Loucy (cell line): ENCODE measurements around the gene APOL2.
"Not testable (repeated sequence)": the region's sequence is repeated elsewhere in the genome, so short reads cannot be mapped to it uniquely, and the experiment has no call there.

Experiments used
- H2AFZ ChIP-seq: fragments of 200-600 bp; sonication (generic); 2 replicates; pipeline ENCODE4 v1.6.0; 2016; ENCODE audit warnings: antibody characterized with exemption, mild to moderate bottlenecking, low read length, moderate library complexity
- H3F3A ChIP-seq: fragments of 200-600 bp; 2 replicates; pipeline ENCODE4 v1.6.0; 2016; ENCODE audit warnings: antibody characterized with exemption, low read depth, mild to moderate bottlenecking
- H3K27me3 ChIP-seq: fragments of 200-600 bp; sonication (generic); 2 replicates; pipeline ENCODE4 v1.6.1; 2014; ENCODE audit warnings: low read length, mild to moderate bottlenecking; ENCODE audit not compliant: insufficient read depth, poor library complexity, severe bottlenecking
- H3K36me3 ChIP-seq: fragments of 200-600 bp; sonication (generic); 2 replicates; pipeline ENCODE4 v1.6.1; 2016; ENCODE audit warnings: low read length; ENCODE audit not compliant: insufficient read depth
- H3K4me1 ChIP-seq: fragments of 200-600 bp; sonication (generic); 2 replicates; pipeline ENCODE4 v1.5.1; 2014; ENCODE audit warnings: low read length, mild to moderate bottlenecking; ENCODE audit not compliant: insufficient read depth, poor library complexity, severe bottlenecking
- H3K4me2 ChIP-seq: fragments of 200-600 bp; sonication (generic); 2 replicates; pipeline ENCODE4 v1.6.0; 2014; ENCODE audit warnings: antibody characterized with exemption, low read length, low read depth, mild to moderate bottlenecking; ENCODE audit not compliant: poor library complexity, severe bottlenecking
- H3K4me3 ChIP-seq: fragments of 200-600 bp; sonication (generic); 2 replicates; pipeline ENCODE4 v1.5.1; 2014; ENCODE audit warnings: low read length, mild to moderate bottlenecking, mixed read lengths; ENCODE audit not compliant: poor library complexity, severe bottlenecking
- H3K79me2 ChIP-seq: fragments of 200-600 bp; sonication (generic); 2 replicates; pipeline ENCODE4 v1.6.1; 2014; ENCODE audit warnings: low read length; ENCODE audit not compliant: insufficient read depth
- H3K9ac ChIP-seq: fragments of 200-600 bp; sonication (generic); 2 replicates; pipeline ENCODE4 v1.6.0; 2014; ENCODE audit warnings: mild to moderate bottlenecking, low read depth, low read length, moderate library complexity; ENCODE audit not compliant: poor library complexity, severe bottlenecking
- H3K9me2 ChIP-seq: fragments of 200-600 bp; sonication (generic); replicated peaks from 2 replicates; pipeline ENCODE4 v1.6.1; 2016; ENCODE audit warnings: low read depth, low read length, mixed read lengths
- H3K9me3 ChIP-seq: fragments of 200-600 bp; sonication (generic); 2 replicates; pipeline ENCODE4 v1.6.1; 2014; ENCODE audit warnings: mild to moderate bottlenecking, antibody characterized with exemption, low read length, low read depth; ENCODE audit not compliant: insufficient read depth
- H4K20me1 ChIP-seq: fragments of 200-600 bp; sonication (generic); 2 replicates; pipeline ENCODE4 v1.6.0; 2014; ENCODE audit warnings: antibody characterized with exemption, low read length, mild to moderate bottlenecking; ENCODE audit not compliant: insufficient read depth, poor library complexity, severe bottlenecking
- EZH2phosphoT487 ChIP-seq: fragments of 200-600 bp; IDR thresholded peaks from 2 replicates; pipeline ENCODE4 v1.6.1; 2018; ENCODE audit warnings: antibody characterized with exemption, mild to moderate bottlenecking, moderate library complexity, borderline replicate concordance
- TF ChIP-seq, protein P1 (sequence below): fragments of 200-600 bp; sonication (generic); conservative IDR thresholded peaks from 2 replicates; pipeline ENCODE4 v1.5.1; 2014; ENCODE audit warnings: mild to moderate bottlenecking, antibody characterized with exemption, low read length

APOL2 gene

DNA sequence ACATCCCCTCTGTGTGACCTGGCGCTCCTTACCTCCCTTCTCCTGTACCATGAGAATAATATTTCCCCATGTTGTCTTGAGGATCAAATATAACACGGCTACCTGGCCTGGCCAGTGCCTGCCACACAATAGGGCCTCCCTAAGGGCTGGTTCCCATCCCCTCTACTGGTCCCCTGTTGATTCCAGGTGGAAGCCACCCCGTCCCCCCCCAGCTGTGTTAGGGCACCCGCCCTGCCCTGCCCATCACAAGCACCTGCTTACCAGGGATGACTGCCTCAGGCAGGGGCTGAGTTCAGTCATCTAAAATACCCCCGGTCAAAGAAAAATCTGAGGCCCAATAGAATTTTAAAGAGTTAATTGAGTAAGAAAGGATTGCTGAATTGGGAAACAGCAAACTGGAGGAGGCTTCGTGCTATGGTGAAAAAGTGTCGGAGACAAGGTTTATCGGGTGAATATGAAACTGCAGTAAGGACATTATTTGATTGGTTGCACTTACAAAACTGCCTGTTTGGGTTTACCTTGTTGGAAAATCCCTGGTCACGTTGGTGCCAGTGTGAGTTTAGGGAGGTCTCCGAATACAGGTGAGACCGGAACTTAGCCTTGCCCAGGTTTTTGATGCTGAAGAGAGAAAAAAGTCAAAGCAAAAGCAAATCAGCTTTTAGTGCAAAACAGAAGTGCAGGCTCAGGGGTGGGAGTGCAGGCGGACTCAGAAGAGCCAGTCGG, 18.8 kb upstream of the APOL2 start:
- TF ChIP-seq, protein P1, sequence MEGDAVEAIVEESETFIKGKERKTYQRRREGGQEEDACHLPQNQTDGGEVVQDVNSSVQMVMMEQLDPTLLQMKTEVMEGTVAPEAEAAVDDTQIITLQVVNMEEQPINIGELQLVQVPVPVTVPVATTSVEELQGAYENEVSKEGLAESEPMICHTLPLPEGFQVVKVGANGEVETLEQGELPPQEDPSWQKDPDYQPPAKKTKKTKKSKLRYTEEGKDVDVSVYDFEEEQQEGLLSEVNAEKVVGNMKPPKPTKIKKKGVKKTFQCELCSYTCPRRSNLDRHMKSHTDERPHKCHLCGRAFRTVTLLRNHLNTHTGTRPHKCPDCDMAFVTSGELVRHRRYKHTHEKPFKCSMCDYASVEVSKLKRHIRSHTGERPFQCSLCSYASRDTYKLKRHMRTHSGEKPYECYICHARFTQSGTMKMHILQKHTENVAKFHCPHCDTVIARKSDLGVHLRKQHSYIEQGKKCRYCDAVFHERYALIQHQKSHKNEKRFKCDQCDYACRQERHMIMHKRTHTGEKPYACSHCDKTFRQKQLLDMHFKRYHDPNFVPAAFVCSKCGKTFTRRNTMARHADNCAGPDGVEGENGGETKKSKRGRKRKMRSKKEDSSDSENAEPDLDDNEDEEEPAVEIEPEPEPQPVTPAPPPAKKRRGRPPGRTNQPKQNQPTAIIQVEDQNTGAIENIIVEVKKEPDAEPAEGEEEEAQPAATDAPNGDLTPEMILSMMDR: no peak
- no peak for TF ChIP-seq EZH2phosphoT487
- Histone ChIP-seq H3K4me1 (peaks cover 20% of the 10 kb centered on the region), H3K4me3 (no peak overlapping the region), H3F3A (no peaks in the 10 kb centered on the region), H3K36me3 (no peaks in the 10 kb centered on the region), H3K27me3 (no peaks in the 10 kb centered on the region), H3K4me2 (no peak overlapping the region), H3K79me2 (no peaks in the 10 kb centered on the region), H4K20me1 (no peaks in the 10 kb centered on the region), H3K9me2 (no peaks in the 10 kb centered on the region), H3K9ac (no peak overlapping the region), H2AFZ (no peak overlapping the region), H3K9me3 (no peaks in the 10 kb centered on the region)

- TF ChIP-seq, protein P1: no peak
- TF ChIP-seq EZH2phosphoT487: no peak
Observed at GRCh38 chr22:36257308-36257707, 18.0 kb upstream of the APOL2 start.

GRCh38 chr22:36256478-36256877, 17.2 kb upstream of the APOL2 start:
- Histone ChIP-seq H2AFZ (no peak overlapping the region), H3K9ac (no peak overlapping the region), H3K9me2 (no peaks in the 10 kb centered on the region), H4K20me1 (no peaks in the 10 kb centered on the region), H3K4me2 (no peak overlapping the region), H3K4me1 (peaks cover 23% of the 10 kb centered on the region), H3K4me3 (no peak overlapping the region), H3K79me2 (no peaks in the 10 kb centered on the region), H3K27me3 (no peaks in the 10 kb centered on the region), H3K9me3 (no peaks in the 10 kb centered on the region), H3K36me3 (no peaks in the 10 kb centered on the region), H3F3A (no peaks in the 10 kb centered on the region)
- TF ChIP-seq, protein P1: no peak
- TF ChIP-seq EZH2phosphoT487: no peak

More at GRCh38 chr22:36257308-36257707, 18.0 kb upstream of the APOL2 start:
- Histone ChIP-seq H3K4me3 (no peak overlapping the region), H2AFZ (no peak overlapping the region), H3F3A (no peaks in the 10 kb centered on the region), H3K79me2 (no peaks in the 10 kb centered on the region), H3K4me2 (no peak overlapping the region), H3K36me3 (no peaks in the 10 kb centered on the region), H3K9ac (no peak overlapping the region), H4K20me1 (no peaks in the 10 kb centered on the region), H3K4me1 (peaks cover 23% of the 10 kb centered on the region), H3K9me2 (no peaks in the 10 kb centered on the region), H3K9me3 (no peaks in the 10 kb centered on the region), H3K27me3 (no peaks in the 10 kb centered on the region)

- H3K4me2 ChIP-seq, H3K9ac ChIP-seq: not testable (repeated sequence)
- H3K4me1 ChIP-seq: peaks cover 23% of the 10 kb centered on the region
Observed at GRCh38 chr22:36255572-36255971, 16.2 kb upstream of the APOL2 start.

More at GRCh38 chr22:36255572-36255971, 16.2 kb upstream of the APOL2 start:
- not testable (repeated sequence) for H3K9me2 ChIP-seq, H2AFZ ChIP-seq, H3K27me3 ChIP-seq, H3F3A ChIP-seq, H3K4me3 ChIP-seq, H3K79me2 ChIP-seq, H3K36me3 ChIP-seq, H4K20me1 ChIP-seq, H3K9me3 ChIP-seq
